K562 (cell line): ENCODE measurements around the gene RARA. TPM values are rescaled to one million over a fixed set of nuclear protein-coding genes. Genes with fewer than 3 reads are reported as not detected.

Source experiments
- ARID1B ChIP-seq: fragments of 450-650 bp; IDR thresholded peaks from 2 replicates; pipeline ENCODE4 v1.6.1; 2016; ENCODE audit warnings: antibody characterized with exemption, mild to moderate bottlenecking, inconsistent platforms
- ARID2 ChIP-seq: fragments of 450-650 bp; IDR thresholded peaks from 2 replicates; pipeline ENCODE4 v1.6.1; 2017; ENCODE audit warnings: antibody characterized with exemption, mild to moderate bottlenecking
- ARID4B ChIP-seq: sonication (generic); formaldehyde crosslinking; IDR thresholded peaks from 2 replicates; pipeline ENCODE4 v1.8.0; 2022; ENCODE audit warnings: mild to moderate bottlenecking, missing genetic modification reagents
- BCOR ChIP-seq: fragments of 450-650 bp; IDR thresholded peaks from 2 replicates; pipeline ENCODE4 v1.6.1; 2016
- DPF2 ChIP-seq: fragments of 450-650 bp; IDR thresholded peaks from 2 replicates; pipeline ENCODE4 v1.6.1; 2016
- FOXJ2 ChIP-seq: fragments of 200-800 bp; sonication (Bioruptor generic); IDR thresholded peaks from 2 replicates; pipeline ENCODE4 v1.6.1; 2016; ENCODE audit warnings: missing genetic modification characterization, missing compliant biosample characterization
- HDAC2 ChIP-seq: fragments of 450-650 bp; IDR thresholded peaks from 2 replicates; pipeline ENCODE4 v1.6.1; 2016; ENCODE audit warnings: mild to moderate bottlenecking
- KAT2B ChIP-seq: IDR thresholded peaks from one replicate; pipeline ENCODE4 v1.6.1; 2012; ENCODE audit warnings: low read depth, mild to moderate bottlenecking, control low read depth, inconsistent platforms, low read length, moderate library complexity
- MEF2D ChIP-seq: conservative IDR thresholded peaks from 2 replicates; pipeline ENCODE4 v1.6.1; 2016; ENCODE audit warnings: low read depth, missing genetic modification characterization, missing compliant biosample characterization
- SUPT5H ChIP-seq: fragments of 450-650 bp; IDR thresholded peaks from 2 replicates; pipeline ENCODE4 v1.6.1; 2016
- USF1 ChIP-seq: sonication (generic); formaldehyde crosslinking; IDR thresholded peaks from 2 replicates; pipeline ENCODE4 v1.9.0; 2022; ENCODE audit warnings: mild to moderate bottlenecking, missing genetic modification reagents
- ZBTB2 ChIP-seq: fragments of 450-650 bp; IDR thresholded peaks from 2 replicates; pipeline ENCODE4 v1.6.1; 2016; ENCODE audit warnings: antibody characterized with exemption
- ZNF175 ChIP-seq: fragments of 200-800 bp; sonication (Bioruptor generic); IDR thresholded peaks from 2 replicates; pipeline ENCODE4 v1.6.1; 2016; ENCODE audit warnings: low read depth, mild to moderate bottlenecking, missing genetic modification characterization, missing compliant biosample characterization
- ZNF408 ChIP-seq: fragments of 250-450 bp; sonication (Bioruptor Pico); IDR thresholded peaks from 2 replicates; pipeline ENCODE4 v1.4.0; 2020; ENCODE audit warnings: low read depth, mild to moderate bottlenecking, moderate library complexity
- ZNF436 ChIP-seq: fragments of 250-450, 450-650 bp; sonication (Bioruptor Pico); formaldehyde crosslinking; IDR thresholded peaks from 2 replicates; pipeline ENCODE4 v1.7.0; 2020; ENCODE audit warnings: mild to moderate bottlenecking
- ZNF444 ChIP-seq: fragments of 250-450 bp; sonication (Bioruptor Pico); IDR thresholded peaks from 2 replicates; pipeline ENCODE4 v1.4.0; 2020; ENCODE audit warnings: mild to moderate bottlenecking, moderate library complexity
- polyA plus RNA-seq, 8 experiments: library from polyadenylated mRNA; depleted of rRNA in 4 of 8; stranded (reverse) in 5 of 8; unstranded in 3 of 8; fragments of >200 nt; fragmentation: Nextera tagmentation in 2 of 8; fragmentation: Illumina TruSeq in 1 of 8; extraction: Ambion mirVana in 2 of 8; extraction: Trizol in 1 of 8; gene quantifications; 2 replicates each; pipeline versions ENCODE4 v1.2.1 to v1.2.3, GENCODE V29; 2011 to 2014; ENCODE audit warnings: inconsistent platforms in 1 of 8, missing spikeins in 1 of 8
- total RNA-seq, 7 experiments: library from RNA; depleted of rRNA in 6 of 7; stranded (reverse); fragments of >200 nt in 6 of 7; fragmentation: Illumina TruSeq in 2 of 7; extraction: Trizol in 2 of 7; gene quantifications; 2 replicates each; pipeline versions ENCODE4 v1.2.1 to v1.2.3, GENCODE V29; 2011 to 2021; ENCODE audit warnings: low replicate concordance in 1 of 7
- TF ChIP-seq, protein P1 (sequence below): fragments of 450-650 bp; IDR thresholded peaks from 2 replicates; pipeline ENCODE4 v1.6.1; 2018; ENCODE audit not compliant: partially characterized antibody

The RARA gene
- total and polyA plus RNA-seq, 9 of the 15 experiments (the other 6 are each of a cell fraction or from before 2014, with no cell fraction given), result 0.10 to 28.0 (median 7.9) TPM

DNA sequence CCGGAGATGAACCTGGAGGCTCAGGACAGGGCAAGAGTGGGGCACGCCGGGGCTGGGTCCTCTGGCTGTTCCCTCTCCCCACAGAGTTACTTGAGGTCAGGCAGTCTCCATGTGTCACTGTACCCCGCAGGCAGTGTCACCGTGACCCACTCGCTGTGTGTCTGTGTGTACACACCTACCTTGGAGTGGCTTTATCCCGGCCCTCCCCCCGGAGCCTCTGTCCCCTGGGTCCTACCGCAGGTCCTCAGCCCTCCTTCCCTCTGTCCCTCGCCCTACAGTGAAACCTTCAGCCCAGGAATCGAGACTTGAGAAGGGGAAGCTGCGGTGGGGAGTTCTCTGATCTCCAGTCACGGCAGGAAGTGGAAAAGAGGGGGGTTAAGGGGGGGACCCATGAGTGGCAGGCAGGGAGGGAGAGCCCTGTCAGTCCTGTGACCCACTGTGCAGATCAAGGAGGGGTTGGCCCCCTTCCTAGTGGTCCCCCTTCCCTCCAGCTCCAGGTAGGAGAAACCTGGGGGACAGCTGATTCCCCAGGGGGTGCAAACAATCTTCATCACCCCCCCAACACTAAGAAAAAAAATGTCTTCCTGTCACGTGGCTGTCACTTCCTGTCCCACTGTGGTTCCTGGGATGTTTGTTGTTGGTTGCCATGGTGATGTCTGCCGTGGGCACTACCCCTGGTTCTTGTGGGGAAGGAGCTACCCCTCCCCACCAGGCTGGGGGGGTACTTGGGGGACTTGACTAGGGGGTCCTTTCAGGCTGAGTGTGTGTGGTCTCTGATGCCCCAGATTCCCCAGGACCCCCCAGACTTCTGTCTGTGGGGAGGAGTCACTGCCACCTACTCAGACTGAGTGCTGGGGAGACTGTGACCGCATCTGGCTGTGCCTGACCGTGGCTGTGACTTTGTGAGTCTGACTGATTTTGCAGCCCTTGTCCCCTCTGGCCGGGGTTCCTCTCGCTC is 13.7 kb downstream of the RARA start (continued):
- TF ChIP-seq ZNF444 (CRISPR knock-in tag), result no peak
- TF ChIP-seq HDAC2, result peak; percentile 53; the same call in 1 of the 2 replicates
- no peak for TF ChIP-seq ARID2
- TF ChIP-seq DPF2, result peak; percentile 62; the same call in 1 of the 2 replicates
- TF ChIP-seq FOXJ2 (tag), result peak; percentile 96
- TF ChIP-seq KAT2B, result no peak
- TF ChIP-seq BCOR, result no peak
- 0 out of 2 replicates have a peak, but pooled peaks have one; percentile 61 for TF ChIP-seq ZNF175 (CRISPR knock-in tag)
- TF ChIP-seq, protein P1, sequence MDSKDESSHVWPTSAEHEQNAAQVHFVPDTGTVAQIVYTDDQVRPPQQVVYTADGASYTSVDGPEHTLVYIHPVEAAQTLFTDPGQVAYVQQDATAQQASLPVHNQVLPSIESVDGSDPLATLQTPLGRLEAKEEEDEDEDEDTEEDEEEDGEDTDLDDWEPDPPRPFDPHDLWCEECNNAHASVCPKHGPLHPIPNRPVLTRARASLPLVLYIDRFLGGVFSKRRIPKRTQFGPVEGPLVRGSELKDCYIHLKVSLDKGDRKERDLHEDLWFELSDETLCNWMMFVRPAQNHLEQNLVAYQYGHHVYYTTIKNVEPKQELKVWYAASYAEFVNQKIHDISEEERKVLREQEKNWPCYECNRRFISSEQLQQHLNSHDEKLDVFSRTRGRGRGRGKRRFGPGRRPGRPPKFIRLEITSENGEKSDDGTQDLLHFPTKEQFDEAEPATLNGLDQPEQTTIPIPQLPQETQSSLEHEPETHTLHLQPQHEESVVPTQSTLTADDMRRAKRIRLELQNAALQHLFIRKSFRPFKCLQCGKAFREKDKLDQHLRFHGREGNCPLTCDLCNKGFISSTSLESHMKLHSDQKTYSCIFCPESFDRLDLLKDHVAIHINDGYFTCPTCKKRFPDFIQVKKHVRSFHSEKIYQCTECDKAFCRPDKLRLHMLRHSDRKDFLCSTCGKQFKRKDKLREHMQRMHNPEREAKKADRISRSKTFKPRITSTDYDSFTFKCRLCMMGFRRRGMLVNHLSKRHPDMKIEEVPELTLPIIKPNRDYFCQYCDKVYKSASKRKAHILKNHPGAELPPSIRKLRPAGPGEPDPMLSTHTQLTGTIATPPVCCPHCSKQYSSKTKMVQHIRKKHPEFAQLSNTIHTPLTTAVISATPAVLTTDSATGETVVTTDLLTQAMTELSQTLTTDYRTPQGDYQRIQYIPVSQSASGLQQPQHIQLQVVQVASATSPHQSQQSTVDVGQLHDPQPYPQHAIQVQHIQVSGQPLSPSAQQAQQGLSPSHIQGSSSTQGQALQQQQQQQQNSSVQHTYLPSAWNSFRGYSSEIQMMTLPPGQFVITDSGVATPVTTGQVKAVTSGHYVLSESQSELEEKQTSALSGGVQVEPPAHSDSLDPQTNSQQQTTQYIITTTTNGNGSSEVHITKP, result peak; percentile 87
- TF ChIP-seq SUPT5H, result 0 out of 2 replicates have a peak, but pooled peaks have one; percentile 29
- no peak for TF ChIP-seq ZNF436 (CRISPR knock-in tag)
- no peak for TF ChIP-seq ZNF408
- TF ChIP-seq ARID4B (CRISPR knock-in tag), result peak; percentile 33; the same call in 1 of the 2 replicates
- 0 out of 2 replicates have a peak, but pooled peaks have one; percentile 28 for TF ChIP-seq MEF2D (tag)
- no peak for TF ChIP-seq ZBTB2
- TF ChIP-seq USF1 (CRISPR knock-in tag), result peak; percentile 95
- peak; percentile 48 for TF ChIP-seq ARID1B
